Neural cell (in vitro differentiated cells): Measurements from ENCODE around the gene MOB3B.

Source experiments
- EZH2 ChIP-seq: fragments of 200-600, 300-800 bp; shearing (Covaris generic), sonication (generic); IDR thresholded peaks from 2 replicates; pipeline ENCODE4 v1.6.1; 2014; ENCODE audit warnings: antibody characterized with exemption, low read length, borderline replicate concordance, mild to moderate bottlenecking; ENCODE audit not compliant: insufficient read depth, poor library complexity, severe bottlenecking
- MXI1 ChIP-seq: fragments of 450-650 bp; conservative IDR thresholded peaks from 2 replicates; pipeline ENCODE4 v1.6.1; 2014; ENCODE audit warnings: antibody characterized with exemption, mild to moderate bottlenecking; ENCODE audit not compliant: poor library complexity, severe bottlenecking
- POLR2AphosphoS5 ChIP-seq: IDR thresholded peaks from 2 replicates; pipeline ENCODE4 v1.6.1; 2012
- TAF1 ChIP-seq: IDR thresholded peaks from 2 replicates; pipeline ENCODE4 v1.6.1; 2012; ENCODE audit warnings: low read depth
- TF ChIP-seq, protein P1 (sequence below): fragments of 450-650 bp; IDR thresholded peaks from 2 replicates; pipeline ENCODE4 v1.5.1; 2014; ENCODE audit warnings: antibody characterized with exemption, mild to moderate bottlenecking, moderate library complexity; ENCODE audit not compliant: poor library complexity, severe bottlenecking

DNA sequence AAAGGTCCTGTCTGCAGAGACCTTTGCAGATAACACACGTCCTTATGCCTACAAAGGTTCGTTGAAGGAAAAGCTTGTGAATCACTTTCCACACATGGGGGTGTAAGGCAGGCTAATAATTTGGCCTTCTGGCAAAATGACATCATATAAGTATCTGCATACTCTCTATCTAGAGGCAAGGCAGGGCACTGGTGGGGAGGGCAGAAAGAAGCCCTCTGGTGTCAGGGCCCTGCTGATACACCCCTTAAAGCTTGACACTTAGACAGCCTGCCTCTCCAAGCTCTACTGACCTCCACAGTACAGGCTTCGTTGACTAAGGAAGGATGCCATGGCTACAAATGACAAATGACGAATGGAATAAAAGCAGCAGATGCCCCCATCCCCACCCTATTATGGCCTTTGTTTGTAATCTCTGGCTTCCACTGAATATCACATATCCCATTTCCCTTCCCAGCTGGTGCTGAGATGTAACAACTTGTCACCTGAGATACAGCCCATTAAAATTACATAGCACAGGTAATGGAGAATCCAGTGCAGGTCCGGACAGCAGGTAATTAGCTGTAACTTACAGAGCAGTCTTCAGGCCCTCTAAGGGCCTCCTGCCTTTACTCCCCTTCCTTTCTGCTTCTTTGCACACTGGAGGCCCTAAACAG, 82.5 kb downstream of the MOB3B start:
- TF ChIP-seq MXI1: no peak
- TF ChIP-seq, protein P1, sequence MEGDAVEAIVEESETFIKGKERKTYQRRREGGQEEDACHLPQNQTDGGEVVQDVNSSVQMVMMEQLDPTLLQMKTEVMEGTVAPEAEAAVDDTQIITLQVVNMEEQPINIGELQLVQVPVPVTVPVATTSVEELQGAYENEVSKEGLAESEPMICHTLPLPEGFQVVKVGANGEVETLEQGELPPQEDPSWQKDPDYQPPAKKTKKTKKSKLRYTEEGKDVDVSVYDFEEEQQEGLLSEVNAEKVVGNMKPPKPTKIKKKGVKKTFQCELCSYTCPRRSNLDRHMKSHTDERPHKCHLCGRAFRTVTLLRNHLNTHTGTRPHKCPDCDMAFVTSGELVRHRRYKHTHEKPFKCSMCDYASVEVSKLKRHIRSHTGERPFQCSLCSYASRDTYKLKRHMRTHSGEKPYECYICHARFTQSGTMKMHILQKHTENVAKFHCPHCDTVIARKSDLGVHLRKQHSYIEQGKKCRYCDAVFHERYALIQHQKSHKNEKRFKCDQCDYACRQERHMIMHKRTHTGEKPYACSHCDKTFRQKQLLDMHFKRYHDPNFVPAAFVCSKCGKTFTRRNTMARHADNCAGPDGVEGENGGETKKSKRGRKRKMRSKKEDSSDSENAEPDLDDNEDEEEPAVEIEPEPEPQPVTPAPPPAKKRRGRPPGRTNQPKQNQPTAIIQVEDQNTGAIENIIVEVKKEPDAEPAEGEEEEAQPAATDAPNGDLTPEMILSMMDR: no peak
- TF ChIP-seq EZH2: no peak
- no peak for TF ChIP-seq TAF1
- no peak for TF ChIP-seq POLR2AphosphoS5
